ENCODE measurements around the gene TRAPPC12. TPM values are rescaled to one million over a fixed set of nuclear protein-coding genes. Genes with fewer than 3 reads are reported as not detected.
A peak's percentile ranks its signal among the peaks of the same experiment; 100 is the strongest.
"Not testable (repeated sequence)": the region's sequence is repeated elsewhere in the genome, so short reads cannot be mapped to it uniquely, and the experiment has no call there.

TRAPPC12 gene
- polyA plus RNA-seq (2013, experiment 1 of 2; ENCODE audit: insufficient read length) = 49.5 TPM
- 40.0 TPM for polyA plus RNA-seq (2013, experiment 2 of 2; ENCODE audit: insufficient read length)

DNA sequence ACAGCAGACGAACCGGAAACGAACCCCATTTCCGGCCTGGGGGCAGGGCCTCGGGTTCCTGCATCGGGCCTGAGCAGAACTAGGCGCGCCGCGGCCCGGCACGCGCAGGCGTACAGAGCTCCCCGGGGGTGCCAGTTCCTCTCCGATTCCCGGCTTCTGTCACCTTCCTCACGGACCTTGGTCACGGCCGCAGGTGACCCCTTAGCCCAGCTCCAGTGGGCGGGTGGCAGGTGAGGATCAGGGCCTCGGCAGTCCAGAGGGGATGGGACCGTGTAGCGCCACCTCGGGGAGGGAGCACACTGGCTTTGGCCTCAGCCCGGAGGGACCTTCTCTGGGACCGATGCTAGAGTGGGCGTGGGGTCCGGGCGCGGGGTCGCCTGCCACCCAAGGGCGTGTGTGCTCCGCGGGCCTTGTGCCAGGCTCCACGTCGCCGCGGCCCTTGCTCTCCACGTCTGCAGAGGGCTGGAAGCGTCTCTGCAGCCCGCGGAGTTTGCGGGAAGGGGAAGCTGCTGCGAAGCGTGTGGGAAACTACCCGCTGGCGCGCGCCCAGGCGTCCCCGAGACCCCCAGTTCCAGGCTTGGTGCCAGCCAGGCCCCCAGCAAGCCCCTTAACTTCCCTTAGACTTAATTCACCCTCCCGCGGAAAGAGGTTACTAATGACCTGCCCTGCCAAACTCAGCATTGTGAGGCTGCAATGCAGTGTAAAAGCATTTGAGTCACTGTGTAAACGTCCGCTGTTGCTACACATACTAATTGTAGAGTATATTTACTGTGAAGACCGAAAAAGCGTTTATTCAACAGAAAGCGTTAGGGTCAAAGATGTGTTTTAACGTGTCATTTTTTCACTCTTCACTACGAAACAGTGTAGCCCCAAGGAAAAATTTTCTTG, at the start of gene TRAPPC12:
TSS of gene TRAPPC12 (plus strand) at position 48 of the 888 bp plus-strand sequence. CDS start 7,930 bp downstream, outside the sequence.
- DNase-seq = peak; percentile 89

DNA sequence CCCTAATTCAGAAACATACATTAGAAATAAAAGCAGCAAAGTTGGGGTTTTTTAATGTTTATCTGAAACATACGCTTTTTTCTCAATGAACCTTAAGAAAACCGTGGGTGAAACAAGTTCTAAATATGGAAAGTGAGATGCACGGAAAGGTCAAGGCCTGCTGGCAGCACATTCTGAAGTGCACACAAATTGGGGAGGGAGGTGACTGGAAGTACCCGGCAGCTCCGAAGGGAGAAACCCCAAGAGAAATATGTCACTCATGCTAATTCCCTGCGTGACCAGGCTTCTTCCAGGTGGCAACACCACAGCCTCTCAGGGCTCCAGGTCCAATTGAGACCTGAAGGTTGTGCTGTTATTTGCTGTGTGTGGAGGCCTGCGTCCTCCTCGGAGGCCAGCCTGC, 47.4 kb upstream of the TRAPPC12 start:
- no peak for DNase-seq

GRCh38 chr2:3334392-3335345, 44.8 kb upstream of the TRAPPC12 start:
- no peak for DNase-seq

DNA sequence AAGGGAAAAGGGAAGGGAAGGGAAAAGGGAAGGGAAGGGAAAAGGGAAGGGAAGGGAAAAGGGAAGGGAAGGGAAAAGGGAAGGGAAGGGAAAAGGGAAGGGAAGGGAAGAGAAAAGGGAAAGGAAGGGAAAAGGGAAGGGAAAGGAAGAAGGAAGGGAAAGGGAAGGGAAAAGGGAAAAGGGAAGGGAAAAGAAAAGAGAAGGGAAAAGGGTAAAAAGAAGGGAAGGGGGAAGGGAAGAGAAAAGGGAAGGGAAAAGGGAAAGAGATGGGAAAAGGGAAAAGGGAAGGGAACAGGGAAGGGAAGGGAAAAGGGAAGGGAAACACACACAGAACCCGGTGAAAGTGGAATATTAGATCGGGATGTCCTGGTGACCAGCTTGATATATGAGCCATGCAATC, 42.6 kb upstream of the TRAPPC12 start:
- DNase-seq = no peak

GRCh38 chr2:3338340-3338739, 41.2 kb upstream of the TRAPPC12 start:
- DNase-seq = no peak

- DNase-seq = no peak
These were observed 39.4 kb upstream of the TRAPPC12 start for GRCh38 chr2:3340144-3340543.

DNA sequence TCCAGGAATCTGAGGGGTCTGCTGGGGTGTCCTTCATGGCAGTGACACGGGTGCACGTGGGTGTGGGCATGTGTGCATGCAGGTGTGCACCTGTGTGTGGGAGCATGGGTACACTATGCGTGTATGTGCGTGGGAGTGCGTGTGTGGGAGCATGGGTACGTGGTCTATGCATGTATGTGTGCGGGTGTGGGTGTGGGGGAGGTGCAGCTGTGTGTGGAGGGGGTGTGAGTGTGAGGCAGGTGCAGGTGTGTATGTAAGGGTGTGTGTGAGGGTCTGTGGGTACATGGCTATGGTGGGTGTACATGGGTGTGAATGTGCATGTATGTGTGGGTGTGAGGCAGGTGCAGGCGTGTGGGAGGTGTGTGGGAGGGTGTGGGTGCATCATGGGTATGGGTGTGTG, 38.2 kb upstream of the TRAPPC12 start:
- DNase-seq = no peak

GRCh38 chr2:3342324-3342723, 37.2 kb upstream of the TRAPPC12 start:
- DNase-seq = no peak

- DNase-seq = no peak
These were observed 36.5 kb upstream of the TRAPPC12 start for GRCh38 chr2:3343012-3343411.

GRCh38 chr2:3344897-3345296, 34.6 kb upstream of the TRAPPC12 start:
- DNase-seq = no peak

GRCh38 chr2:3345621-3346020, 33.9 kb upstream of the TRAPPC12 start:
- no peak for DNase-seq

DNA sequence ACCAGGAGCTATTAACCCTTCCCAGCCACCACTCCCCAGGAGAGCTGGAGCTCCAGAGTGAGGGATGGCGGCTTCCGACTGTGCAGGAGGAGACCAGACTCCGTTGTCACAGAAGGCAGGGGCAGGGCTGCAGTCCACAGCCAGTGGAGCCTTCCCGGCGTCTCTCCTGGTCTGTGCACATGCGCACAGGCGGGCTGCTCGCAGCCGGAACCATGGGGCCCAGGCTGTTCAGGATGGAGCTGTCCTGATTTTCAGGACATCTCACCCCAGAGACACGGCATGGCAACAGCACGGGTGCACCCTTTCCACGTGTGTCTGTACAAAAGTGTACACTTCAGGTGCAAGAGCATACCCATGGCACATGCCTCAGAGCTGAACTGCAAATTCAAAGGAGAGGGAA, 30.7 kb upstream of the TRAPPC12 start:
- no peak for DNase-seq

DNA sequence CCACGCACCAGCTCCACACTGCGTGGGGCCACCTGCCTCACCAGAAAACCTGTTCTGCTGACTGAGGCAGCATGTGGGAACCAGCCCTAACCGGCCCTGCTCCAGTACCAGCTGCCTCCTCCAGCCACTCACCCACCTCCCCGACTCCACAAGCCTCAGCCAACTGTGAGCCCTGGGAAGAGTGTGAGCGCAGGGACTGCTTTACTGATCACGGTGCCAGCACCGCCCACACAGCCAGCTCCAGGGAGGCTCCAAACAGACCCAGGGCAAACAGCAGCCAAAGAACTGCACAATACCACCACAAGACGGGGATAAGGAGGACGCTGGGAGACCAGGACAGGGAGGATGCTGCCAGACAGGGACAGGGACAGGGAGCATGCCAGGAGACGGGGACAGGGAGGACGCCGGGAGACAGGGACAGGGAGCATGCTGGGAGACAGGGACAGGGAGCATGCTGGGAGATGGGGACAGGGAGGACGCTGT, 30.2 kb upstream of the TRAPPC12 start:
- no peak for DNase-seq

GRCh38 chr2:3354986-3355385, 24.5 kb upstream of the TRAPPC12 start:
- no peak for DNase-seq

DNA sequence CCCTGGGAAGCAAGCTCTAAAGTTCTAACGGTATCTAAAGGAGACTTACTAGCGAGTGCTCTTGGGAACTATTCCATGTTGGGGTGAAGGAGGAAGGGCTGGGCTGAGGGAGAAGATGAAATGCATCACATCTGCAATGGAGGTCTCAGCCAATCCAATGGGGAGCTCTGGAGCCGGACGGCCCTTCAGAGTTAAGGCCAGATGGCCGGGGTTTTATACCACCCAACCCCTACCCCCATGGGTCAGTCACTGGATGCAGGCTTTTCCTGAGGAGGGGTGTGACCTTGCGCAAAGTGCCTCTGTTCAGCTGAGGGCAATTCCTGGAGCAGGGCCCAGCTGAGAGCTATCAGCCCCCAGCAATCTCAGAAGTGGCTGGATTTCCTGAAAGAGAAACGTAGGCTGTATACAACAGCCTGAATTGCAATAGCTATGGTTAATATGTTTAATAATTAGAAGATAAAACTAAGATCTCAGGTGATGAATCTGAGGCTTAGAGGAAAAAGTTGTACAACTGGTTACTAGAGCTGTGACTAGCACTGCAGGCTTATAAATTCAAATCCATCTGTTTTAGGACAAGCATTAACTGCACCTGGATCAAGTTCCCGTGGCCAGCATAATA, 23.4 kb upstream of the TRAPPC12 start:
- DNase-seq = no peak

DNA sequence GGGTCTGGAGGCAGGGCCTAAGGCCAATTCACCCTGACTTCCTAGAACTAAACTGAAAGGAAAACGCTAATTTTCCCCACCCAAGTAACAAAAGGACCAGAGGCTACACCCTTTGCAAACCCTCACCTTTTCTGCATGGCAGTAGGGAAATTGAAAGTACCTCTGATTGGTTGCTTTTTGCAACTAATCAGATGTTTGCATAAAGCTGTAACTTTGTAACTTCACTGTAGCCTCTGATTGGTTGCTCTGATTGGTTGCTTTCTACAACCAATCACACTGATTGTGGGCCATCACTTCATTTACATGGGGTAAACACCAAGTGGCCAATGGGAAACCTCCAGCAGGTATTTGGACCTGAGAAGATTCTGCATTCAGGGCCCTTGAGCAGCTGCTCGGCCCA, 22.7 kb upstream of the TRAPPC12 start:
- no peak for DNase-seq

- not testable (repeated sequence) for DNase-seq
These were observed 22.0 kb upstream of the TRAPPC12 start for GRCh38 chr2:3357446-3357845.

DNA sequence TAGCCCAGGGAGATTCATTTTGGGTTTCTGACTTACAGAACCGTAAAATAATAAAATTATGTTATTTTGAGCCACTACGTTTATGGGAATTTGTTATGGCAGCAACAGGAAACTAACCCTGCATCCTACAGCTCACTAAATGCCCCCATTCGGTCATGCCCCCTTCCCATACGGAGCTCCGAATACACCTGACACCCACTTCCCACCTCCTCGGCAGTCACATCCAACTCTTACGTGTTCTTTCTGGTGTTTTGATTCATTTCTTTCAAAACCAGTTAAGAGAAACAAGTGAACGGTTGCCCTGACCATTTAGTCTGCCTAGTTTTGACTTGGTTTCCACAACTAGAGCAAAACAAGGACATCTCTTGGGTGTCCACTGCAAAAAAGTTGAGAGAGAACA, 21.6 kb upstream of the TRAPPC12 start:
- DNase-seq = no peak

GRCh38 chr2:3361518-3362389, 17.7 kb upstream of the TRAPPC12 start:
- no peak for DNase-seq

DNA sequence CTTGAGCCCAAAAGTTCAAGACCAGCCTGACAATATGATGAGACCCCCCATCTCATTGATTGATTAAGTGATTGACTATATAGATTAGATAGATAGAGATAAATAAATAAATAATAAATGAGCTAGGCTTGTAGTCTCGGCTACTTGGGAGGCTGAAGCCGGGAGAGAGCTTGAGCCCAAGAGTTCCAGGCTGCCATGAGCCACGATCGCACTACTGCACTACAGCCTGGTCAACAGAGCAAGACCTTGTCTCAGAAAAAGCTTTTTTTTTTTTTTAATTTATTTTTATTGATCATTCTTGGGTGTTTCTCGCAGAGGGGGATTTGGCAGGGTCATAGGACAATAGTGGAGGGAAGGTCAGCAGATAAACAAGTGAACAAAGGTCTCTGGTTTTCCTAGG, 14.3 kb upstream of the TRAPPC12 start:
- DNase-seq = no peak

- DNase-seq = no peak
These were observed 11.2 kb upstream of the TRAPPC12 start for GRCh38 chr2:3368261-3368722.

All from fibroblast of skin of scalp (primary cell).